GM12873 (cell line): Measurements from ENCODE around the gene FBXL3.

Experiments
- TF ChIP-seq, protein P1 (sequence below): IDR thresholded peaks from 2 replicates; pipeline ENCODE4 v1.5.1; 2012; ENCODE audit warnings: low read depth, mild to moderate bottlenecking, moderate library complexity, low read length, control low read depth; ENCODE audit not compliant: insufficient read depth; ENCODE audit errors: missing control alignments

FBXL3 gene

GRCh38 chr13:77026255-77026860 lies 601 bp downstream of the FBXL3 start:
- TF ChIP-seq, protein P1, sequence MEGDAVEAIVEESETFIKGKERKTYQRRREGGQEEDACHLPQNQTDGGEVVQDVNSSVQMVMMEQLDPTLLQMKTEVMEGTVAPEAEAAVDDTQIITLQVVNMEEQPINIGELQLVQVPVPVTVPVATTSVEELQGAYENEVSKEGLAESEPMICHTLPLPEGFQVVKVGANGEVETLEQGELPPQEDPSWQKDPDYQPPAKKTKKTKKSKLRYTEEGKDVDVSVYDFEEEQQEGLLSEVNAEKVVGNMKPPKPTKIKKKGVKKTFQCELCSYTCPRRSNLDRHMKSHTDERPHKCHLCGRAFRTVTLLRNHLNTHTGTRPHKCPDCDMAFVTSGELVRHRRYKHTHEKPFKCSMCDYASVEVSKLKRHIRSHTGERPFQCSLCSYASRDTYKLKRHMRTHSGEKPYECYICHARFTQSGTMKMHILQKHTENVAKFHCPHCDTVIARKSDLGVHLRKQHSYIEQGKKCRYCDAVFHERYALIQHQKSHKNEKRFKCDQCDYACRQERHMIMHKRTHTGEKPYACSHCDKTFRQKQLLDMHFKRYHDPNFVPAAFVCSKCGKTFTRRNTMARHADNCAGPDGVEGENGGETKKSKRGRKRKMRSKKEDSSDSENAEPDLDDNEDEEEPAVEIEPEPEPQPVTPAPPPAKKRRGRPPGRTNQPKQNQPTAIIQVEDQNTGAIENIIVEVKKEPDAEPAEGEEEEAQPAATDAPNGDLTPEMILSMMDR, result no peak

GRCh38 chr13:77022341-77022740 lies 4.6 kb downstream of the FBXL3 start:
- TF ChIP-seq, protein P1, result no peak

DNA sequence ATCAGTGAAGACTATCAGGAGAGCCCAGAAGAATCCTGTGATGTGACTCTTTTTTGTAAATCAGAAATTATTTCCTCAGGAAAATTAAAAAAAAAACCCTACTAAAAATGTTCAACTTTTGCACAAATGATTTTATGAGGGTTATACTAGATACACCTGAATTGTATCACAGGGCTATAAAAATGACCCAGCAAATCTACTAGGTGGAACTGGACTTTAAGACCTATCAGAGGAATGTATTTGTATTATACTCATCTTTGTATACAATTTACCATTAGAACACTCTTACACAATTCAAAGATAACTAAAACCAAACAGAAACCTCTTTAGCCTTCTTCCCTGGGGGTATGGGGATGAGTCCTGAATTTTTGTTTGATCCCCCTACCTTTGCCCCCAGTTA lies 7.2 kb downstream of the FBXL3 start:
- TF ChIP-seq, protein P1, result no peak

- TF ChIP-seq, protein P1, result no peak
These were observed 9.9 kb downstream of the FBXL3 start for GRCh38 chr13:77016888-77017623.

- TF ChIP-seq, protein P1, result no peak
These were observed 10.6 kb downstream of the FBXL3 start for GRCh38 chr13:77016251-77016812.

- TF ChIP-seq, protein P1, result no peak
These were observed 11.9 kb downstream of the FBXL3 start for GRCh38 chr13:77014906-77015685.
